Stimulated activated CD8-positive, alpha-beta memory T cell treated with anti-CD3 and anti-CD28 coated beads, Interleukin-7, amount 100 ng/mL, for 4 hours (primary cell): ENCODE data around the gene ZNRF3.
"Not testable (repeated sequence)": the region's sequence is repeated elsewhere in the genome, so short reads cannot be mapped to it uniquely, and the experiment has no call there.

ENCODE experiments used
- DNase-seq, 2 donors: peaks; one replicate each; pipeline ENCODE4 v3.0.0-alpha.2; 2020; ENCODE audit warnings: low read depth in 2 of 2

The ZNRF3 gene

DNA sequence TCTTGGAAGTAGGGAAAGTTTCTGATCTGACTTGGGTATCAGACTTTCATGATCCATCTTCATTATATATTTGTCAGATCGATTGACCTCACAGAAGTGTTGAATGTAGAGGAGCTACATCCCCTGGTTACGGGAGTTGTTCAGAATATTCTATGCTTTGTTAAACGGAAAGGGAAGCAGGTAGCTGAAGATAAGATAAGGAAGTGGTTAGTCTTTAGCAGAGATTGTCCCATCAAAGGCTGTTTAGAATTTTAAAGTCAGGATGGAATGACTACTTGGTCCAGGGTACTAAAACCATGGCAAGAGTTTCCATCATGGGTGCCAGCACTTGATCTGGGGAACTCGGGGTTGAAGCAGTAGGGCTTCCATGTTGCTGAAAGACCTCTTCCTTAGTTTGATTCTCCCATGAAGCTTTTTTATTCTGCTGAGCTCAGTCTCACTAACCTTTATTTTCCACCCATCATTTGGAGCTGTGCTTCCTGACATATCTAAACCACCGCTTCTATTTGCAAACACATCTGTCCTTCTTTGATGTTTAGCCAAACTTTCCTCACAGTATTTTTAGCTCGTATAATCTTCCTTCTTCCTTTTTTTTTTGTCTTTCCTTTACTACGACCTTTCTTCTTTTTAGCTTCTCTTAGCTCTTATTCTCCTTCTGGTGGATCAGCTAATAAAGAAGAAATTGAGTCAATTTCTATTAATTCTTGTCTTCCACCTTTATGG, 182.3 kb downstream of the ZNRF3 start:
- no peak for DNase-seq

- no peak for DNase-seq
Observed at GRCh38 chr22:29069463-29069862, 186.1 kb downstream of the ZNRF3 start.

- no peak for DNase-seq
Observed at GRCh38 chr22:29070490-29070889, 187.1 kb downstream of the ZNRF3 start.

DNA sequence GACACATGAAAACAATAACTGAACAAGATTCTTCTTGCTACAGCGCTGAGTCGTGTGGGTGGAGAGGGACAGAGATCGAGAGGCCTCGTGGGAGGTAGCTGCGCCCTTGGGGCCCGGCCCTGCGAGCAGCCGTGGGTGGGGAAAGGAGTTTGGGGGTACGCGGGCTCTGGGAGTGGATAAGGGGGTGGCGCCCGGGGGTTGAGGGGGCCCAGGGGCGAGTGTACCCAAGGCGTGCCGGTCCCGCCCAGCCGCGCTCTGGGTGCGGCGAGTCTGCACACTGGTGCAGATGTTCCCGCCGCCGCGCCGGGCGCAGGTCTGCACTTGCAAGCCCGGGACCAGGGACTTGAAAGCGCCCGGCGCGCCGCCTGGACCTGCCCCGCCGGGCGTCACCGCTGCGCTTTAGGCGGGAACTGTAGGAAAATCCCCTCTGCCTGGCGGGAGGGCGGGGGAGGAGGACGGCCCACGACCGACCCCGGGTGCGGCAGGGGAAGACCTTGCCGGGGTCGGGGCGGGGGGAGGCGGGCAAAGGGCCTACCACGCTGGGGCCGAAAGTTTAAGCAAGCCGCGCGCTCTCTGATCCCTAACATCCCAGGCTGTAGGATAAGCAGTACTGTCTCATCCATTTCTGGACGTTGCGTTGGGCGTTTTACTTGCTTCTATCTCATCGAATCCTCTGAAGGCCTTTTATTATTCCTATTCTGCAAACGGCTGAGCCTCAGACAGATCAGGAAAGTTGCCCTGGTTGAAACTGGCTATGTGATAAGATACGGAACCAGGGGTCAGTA, 188.1 kb downstream of the ZNRF3 start:
- peak in 1 of 2 donors; percentile 19 for DNase-seq

GRCh38 chr22:29072193-29072978, 189.0 kb downstream of the ZNRF3 start:
- peak; percentile 50 to 72 for DNase-seq

- no peak for DNase-seq
Observed at GRCh38 chr22:29072979-29073617, 189.7 kb downstream of the ZNRF3 start, which contains the start of gene KREMEN1. TSS of gene KREMEN1 (plus strand) at chr22:29073035. CDS start at chr22:29073131, 96 bp downstream.

DNA sequence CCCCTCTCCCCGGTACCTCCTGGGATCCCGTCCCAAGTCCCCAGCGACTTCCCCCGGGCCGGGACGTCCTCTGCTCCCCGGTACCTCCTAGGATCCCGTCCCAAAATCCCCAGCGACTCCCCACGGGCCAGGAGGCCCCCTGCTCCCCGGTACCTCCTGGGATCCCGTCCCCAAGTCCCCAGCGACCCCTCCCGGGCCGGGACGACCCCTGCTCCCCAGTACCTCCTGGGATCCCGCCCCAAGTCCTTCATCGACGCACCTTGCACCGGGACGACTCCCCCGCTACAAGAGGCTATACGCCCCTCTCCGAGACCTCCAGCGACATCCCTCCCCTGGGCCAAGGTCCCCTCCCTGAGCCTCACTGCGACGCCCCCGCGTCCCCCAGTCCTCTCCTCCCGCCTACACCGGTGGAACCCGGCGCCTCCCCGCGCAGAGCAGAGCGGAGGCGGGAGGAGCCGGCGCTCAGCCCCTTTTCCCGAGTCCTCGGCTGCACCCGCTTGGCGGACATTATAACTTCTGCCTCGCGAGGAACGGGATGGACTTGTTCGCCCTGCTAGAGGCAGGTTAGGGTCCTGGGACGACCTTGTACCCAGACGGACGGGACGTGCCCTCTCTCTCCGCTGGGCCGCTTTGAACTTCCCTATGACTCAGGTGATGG, 190.4 kb downstream of the ZNRF3 start:
- DNase-seq = peak in 1 of 2 donors; percentile 30

- no peak for DNase-seq
Observed at GRCh38 chr22:29074276-29074772, 191.0 kb downstream of the ZNRF3 start.

- no peak for DNase-seq
Observed at GRCh38 chr22:29078036-29078868, 194.9 kb downstream of the ZNRF3 start.

DNA sequence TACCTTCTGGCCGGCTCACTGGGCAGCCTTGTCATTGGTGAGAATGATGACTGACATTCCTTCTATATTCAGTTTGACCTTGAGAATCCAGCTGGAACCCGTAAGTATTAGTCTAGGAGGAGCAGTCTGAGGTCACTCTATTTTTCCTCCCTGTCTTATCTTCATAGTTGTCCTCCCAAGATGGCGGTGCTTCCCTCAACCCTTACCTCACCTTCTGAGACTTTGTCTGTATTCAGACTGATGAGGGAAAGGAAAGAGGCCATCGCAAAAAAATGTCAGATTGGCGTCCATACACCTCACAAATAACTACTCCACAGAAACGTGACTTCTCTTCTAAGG, 195.5 kb downstream of the ZNRF3 start:
- no peak for DNase-seq

DNA sequence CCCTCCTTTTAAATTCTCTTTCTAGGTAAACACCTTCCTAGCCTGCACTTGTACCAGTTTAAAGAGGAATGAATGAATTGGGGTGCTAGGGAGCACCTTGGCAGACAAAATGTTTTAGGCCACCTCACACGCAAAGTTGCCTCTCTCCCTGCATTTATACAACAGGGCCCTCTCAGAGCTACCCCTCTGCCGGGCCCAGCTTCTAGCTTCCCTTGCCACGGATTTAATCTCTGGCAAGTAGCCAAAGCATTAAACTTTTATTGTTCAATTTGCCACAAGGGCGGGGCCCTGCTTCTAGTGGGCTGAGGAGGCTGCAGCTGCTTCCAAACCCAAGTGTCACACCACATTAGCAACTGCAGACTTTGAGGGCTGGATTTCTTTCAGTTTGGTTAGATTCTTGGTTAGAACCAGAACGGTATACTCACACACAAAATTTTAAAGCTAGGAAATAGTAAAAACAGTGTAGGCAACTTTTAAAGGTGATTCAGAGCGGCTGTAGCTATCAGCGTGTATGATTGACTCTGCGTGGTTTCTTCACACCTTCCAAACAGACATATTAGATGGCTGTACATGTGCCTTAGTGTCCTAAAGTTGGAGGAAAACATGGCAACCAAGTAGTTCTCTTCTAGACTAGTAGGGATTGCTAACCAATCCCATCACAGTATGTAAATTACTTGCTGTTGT, 196.0 kb downstream of the ZNRF3 start:
- DNase-seq = no peak

- DNase-seq = no peak
Observed at GRCh38 chr22:29080106-29080975, 197.0 kb downstream of the ZNRF3 start.

GRCh38 chr22:29081517-29082236, 198.3 kb downstream of the ZNRF3 start:
- no peak for DNase-seq

- DNase-seq = no peak
Observed at GRCh38 chr22:29082826-29083545, 199.6 kb downstream of the ZNRF3 start.

DNA sequence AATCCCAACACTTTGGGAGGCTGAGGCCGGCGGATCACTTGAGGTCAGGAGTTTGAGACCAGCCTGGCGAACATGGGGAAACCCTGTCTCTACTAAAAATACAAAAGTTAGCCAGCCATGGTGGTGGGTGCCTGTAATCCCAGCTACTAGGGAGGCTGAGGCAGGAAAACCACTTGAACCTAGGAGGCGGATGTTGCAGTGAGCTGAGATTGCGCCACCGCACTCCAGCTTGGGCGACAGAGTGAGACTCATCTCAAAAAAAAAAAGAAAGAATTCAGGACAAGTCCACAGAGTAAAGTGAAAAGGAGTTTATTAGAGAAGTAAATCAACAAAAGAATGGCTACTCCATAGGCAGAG, 200.2 kb downstream of the ZNRF3 start:
- not testable (repeated sequence) for DNase-seq

DNA sequence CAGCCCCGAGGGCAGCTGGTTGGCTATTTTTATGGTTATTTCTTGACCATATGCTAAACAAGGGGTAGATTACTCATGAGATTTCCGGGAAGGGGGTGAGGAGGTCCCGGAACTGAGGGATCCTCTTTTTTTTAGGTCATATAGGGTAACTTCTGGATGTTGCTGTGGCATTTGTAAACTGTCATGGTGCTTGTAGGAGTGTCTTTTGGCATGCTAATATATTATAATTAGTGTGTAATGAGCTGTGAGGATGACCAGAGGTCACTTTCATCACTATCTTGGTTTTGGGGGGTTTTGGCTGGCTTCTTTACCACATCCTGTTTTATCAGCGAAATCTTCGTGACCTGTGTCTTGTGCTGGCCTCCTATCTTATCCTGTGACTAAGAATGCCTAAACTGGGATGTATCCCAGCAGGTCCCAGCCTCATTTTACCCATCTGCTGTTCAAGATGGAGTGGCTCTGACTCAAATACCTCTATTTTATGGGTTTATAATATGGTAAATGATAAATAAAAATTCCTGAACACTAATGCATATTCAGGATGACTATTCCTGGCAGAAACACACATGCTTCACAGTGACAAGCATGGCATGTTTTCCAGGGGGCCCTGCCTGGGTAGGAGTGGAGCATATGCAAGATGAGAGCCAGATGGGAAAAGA, 200.7 kb downstream of the ZNRF3 start:
- DNase-seq = no peak

DNA sequence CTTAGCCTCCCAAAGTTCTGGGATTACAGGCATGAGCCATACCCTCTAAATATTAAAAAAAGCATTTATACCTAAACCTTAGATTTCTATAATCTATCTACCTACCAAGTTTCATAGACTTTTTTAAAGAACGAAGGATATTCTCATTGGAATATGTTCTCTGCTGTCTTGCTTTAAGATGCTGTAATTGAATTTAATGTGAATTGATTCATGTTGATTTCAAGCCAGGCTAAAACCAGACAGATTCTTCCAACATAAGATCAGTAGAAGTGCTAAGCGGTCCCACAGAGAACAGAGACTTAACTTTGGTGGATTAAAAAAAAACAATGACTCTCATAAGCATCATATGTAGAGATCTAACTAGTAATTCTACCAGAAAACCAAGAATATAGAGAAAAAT, 203.6 kb downstream of the ZNRF3 start:
- no peak for DNase-seq
